ENCODE measurements around the gene AUTS2. TPM values are rescaled to one million over a fixed set of nuclear protein-coding genes. Genes with fewer than 3 reads are reported as not detected.
"Not testable (repeated sequence)": the region's sequence is repeated elsewhere in the genome, so short reads cannot be mapped to it uniquely, and the experiment has no call there.

The AUTS2 gene
- total RNA-seq, 1 experiment from 2014 or later = 4.6 TPM

GRCh38 chr7:70218006-70218405, 619.7 kb downstream of the AUTS2 start:
- no peak for DNase-seq (ENCODE audit: low read depth)

- DNase-seq (ENCODE audit: low read depth) = no peak
These were observed 620.8 kb downstream of the AUTS2 start for GRCh38 chr7:70219061-70219460.

- no peak for DNase-seq (ENCODE audit: low read depth)
These were observed 631.0 kb downstream of the AUTS2 start for GRCh38 chr7:70229242-70229641.

- no peak for DNase-seq (ENCODE audit: low read depth)
These were observed 632.5 kb downstream of the AUTS2 start for GRCh38 chr7:70230761-70231160.

- no peak for DNase-seq (ENCODE audit: low read depth)
These were observed 635.5 kb downstream of the AUTS2 start for GRCh38 chr7:70233776-70234175.

DNA sequence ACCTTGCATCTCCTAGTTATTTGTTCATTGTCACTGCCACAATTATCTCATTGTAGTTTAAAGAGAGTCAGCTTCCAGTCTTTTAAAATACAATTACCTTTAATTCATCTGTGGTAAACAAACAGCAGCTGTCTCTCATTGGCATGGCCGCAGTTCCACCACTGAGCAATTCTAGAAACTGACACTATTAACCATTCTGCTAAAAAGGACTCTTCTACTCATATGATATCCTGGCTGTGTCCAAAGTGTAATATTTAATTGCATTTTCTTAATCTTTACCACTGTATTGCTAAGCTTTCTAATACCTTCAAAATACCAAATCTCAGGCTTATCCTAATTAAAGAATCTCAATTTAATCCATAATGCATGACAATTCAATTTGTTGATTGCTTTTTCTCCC, 639.0 kb downstream of the AUTS2 start:
- no peak for DNase-seq (ENCODE audit: low read depth)

DNA sequence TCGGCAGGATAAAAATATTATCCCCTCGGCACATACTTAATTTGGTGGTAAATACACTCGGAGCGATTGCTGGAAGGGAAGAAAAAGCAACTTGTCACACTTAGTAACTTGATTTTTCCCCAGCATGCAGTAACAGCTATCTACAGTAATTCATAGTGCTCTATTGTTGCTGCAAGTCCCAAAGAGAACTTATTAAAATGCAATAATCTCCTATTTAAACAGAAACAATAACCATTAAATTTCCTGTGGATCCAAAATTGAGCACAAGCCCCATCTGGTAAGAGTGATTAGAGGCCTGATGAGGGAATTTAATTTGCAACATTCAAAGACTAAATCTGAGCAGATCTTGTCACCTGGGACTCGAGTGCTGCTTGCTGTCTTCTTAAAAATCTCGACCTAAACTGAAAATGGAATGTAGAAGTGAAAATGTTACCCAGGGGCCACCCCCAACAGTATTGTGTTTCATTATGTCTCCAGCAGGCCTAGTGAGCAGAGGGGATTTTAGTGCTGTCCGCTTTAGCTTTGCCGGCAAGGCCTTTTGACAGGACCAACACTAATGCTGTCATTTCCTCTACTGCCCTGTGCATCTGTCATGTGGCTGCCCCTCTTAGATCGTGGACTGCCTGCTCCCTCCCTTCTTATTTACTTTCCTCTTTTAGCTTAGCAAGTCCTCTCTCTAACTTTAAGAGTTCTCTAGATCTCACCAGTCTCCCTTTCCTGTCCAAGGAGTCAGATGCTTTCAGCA, 639.7 kb downstream of the AUTS2 start:
- no peak for DNase-seq (ENCODE audit: low read depth)

DNA sequence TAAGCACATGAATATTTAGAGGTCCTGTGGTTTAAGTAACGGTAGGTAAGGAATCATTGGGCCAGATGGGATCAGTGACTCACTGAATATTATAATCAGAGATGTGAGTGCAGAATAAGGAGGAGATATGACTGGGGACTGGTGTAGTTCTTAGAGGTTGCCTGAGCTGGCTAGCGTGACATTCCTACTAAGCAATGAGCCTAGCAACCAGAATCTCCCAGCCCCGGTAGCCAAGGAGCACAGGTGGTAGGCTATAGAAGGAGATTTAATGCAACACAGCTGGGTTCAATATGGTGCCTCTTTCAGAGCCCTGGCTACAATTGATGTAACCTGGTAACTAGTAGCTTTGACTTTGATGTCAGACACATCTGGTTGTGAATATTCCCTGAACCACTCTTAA, 641.6 kb downstream of the AUTS2 start:
- DNase-seq (ENCODE audit: low read depth) = no peak

DNA sequence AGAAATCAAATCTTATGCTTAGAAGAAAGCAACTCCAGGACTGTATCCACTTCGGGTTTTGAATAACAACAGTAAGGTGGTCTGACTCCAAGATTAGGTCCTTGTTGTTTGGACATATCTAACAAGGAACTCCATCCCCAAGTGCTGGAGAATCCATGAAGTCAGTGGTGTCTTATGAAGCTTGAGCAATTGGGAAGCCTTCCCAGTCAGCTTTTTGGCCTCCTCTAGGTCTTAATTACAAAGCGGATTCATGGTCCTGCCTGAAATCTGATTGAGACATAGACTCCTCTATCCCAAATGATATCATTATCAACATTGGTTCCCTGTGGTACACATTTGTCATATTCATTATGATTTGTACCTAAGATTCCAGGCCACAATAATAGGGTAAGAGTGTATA, 642.6 kb downstream of the AUTS2 start:
- no peak for DNase-seq (ENCODE audit: low read depth)

DNA sequence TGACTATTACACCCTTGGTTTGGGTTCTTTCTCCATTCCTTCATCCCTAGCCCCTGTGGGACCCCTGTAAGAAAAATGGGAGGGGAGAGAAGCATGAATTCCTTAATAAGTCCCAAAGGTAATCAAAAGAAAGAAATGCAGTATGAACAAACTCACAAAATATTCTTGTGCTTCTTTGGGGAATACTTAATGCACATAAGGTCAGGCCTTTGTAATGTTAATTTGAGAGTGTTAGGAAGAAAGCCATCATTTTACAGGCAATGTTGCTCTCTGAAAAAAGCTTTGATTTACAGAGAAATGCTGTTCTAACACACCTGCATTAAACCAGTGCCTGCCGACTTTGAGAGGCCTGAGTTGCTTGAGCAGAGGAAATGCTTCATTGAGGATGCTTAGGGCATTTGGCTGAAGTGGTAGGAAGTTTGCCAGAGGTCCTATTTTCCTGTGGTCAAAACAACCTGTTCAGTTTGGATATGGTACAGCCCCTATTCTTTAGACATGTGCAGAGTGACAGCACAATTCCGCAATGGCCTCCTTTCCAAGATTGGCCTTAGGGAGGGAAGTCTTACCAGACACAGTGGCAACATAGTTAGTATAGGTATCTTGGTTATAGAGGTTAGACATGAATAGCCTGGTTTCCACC, 643.4 kb downstream of the AUTS2 start:
- no peak for DNase-seq (ENCODE audit: low read depth)

GRCh38 chr7:70242826-70243225, 644.6 kb downstream of the AUTS2 start:
- no peak for DNase-seq (ENCODE audit: low read depth)

DNA sequence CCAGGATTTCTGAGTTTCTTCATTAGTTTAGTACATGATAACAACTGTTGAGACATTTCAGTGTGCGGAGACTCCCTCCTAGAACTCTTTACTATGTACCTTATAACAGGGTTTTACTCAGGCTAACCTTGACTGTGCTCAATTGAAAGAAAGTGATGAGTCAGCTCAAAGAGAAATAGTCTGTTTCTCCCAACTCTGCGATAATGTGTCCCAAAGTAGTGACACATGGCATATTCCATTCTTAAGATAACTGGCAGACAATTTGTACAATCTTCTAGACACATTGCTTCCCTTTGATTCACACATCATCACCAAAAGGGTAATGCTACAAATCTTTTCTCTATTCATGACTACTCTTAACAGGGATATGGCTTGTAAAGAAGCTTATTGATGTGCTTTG, 645.2 kb downstream of the AUTS2 start:
- DNase-seq (ENCODE audit: low read depth) = no peak

DNA sequence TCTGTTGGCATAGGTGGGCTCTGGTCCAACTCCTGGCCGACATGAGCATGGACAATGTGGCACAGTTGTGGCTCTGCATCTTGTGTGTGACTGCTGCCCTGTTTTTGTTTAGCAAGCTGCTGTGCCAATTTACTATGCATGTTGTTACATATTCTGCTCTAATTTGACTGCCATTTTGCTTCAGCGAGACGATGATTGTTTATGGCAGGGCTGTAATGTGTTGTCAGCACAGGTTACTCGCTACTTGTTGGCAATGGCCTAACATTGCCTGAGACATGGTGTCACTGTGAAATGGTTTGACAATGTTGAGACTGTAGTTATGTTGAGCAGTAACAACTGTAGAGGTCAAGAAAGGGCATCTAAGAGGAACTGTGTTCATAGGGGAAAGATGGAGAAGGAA, 659.6 kb downstream of the AUTS2 start:
- DNase-seq (ENCODE audit: low read depth) = no peak

DNA sequence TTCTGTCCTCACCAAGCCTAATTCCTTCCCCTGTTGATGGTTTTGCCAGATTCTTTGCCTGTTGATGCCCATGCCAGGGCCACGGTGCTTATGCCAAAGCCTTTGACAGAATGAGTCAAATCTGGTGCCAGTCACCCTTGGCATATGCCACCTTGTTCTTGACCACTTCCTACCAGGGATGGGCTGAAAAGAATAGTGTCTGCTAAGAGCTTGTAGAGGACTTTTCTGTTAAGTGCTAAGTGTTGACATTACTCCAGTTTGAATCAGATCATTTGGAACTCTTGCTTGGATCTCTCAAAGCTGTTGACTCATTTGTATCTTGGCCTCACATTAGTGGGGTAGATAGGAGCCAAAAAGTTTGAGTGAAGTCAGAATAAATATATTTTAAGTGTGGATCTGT, 661.2 kb downstream of the AUTS2 start:
- DNase-seq (ENCODE audit: low read depth) = no peak

DNA sequence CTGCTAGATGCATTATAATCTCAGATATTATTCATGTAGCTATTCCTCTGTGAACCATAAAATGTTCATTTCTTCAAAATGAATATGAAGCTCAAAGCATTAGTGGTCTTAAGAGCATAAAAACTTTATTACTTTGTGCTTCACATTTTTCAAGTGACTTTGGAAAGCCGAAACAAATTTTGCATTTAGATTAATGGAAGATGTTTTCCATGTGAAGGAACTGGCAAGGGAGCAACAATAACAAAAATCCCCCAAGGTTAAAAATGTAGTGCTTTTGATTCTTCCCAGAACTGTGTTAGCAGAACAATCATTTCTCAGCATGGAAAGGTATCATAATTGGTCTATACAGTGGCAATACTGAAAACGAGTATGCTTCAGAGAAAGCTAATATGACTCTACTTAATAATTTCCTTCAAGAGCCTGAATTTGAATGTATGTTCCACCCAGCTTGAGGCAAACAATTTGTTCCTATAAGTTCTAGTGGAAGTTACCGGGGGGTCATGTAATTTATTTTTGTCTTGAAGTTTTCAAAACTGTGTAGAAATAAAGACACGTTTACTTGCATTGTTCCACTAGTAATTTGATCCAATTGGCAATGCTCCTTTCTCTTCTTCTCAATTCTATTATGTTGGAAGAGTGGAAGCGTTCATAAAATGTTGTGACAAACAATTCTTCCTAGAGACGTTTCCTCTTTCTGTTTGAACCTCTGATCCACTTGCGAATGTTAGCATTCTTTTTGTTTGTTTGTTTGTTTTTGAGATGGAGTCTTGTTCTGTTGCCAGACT, 665.4 kb downstream of the AUTS2 start:
- no peak for DNase-seq (ENCODE audit: low read depth)

DNA sequence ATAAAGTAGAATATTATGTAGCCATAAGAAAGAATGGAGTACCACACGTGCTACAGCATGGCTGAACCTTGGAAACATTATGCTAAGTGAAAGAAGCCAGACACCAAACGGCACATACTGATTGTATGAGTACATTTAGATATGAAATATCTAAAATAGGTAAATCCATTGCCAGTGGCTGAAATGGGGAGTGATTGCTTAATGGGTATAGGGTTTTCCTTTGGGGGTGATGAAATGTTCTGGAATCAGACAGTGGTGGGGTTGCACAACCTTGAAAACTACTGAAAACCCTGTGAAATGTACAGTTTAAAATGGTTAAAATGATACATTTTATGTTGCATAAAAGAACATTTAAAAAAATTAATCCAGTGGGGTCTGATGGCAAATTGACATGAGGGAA, 667.9 kb downstream of the AUTS2 start:
- no peak for DNase-seq (ENCODE audit: low read depth)

GRCh38 chr7:70267381-70268120, 669.3 kb downstream of the AUTS2 start:
- no peak for DNase-seq (ENCODE audit: low read depth)

DNA sequence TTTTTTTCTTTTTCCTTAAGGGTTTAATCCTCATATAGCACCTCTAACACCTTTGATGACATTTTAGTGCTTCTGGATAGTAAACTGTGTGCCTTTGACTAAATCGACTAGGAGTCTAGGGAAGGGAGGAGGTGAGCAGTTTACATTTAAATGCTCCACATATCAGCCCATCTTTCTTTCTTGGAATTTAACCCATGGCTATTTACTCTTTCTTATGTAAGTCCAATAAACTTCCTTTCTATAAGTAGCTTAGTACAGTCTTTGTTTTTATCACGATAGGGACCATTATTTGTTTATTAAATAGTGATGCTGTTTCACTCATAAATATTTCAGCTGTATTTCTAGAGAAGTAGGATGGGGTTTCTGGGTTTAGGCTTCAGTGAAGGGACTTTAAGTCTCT, 669.9 kb downstream of the AUTS2 start:
- DNase-seq (ENCODE audit: low read depth) = no peak

DNA sequence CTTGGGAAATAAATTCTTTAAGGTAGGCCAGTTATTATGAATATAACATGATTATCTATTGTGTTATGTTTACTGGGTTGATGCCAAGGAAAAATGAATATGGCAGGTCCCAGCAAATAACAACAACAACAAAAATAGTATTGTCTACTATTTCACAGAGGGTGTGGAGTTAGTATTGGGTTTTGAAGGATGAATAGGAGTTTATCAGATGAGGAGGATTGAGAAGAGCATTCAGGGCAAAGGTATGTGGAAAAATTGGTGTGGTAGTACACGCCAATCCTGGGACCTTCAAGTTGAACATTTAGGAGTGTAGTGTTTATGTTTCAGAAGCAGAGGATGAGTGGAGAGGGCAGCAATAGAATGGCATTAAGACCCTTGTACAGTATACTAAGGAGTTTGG, 671.9 kb downstream of the AUTS2 start:
- no peak for DNase-seq (ENCODE audit: low read depth)

DNA sequence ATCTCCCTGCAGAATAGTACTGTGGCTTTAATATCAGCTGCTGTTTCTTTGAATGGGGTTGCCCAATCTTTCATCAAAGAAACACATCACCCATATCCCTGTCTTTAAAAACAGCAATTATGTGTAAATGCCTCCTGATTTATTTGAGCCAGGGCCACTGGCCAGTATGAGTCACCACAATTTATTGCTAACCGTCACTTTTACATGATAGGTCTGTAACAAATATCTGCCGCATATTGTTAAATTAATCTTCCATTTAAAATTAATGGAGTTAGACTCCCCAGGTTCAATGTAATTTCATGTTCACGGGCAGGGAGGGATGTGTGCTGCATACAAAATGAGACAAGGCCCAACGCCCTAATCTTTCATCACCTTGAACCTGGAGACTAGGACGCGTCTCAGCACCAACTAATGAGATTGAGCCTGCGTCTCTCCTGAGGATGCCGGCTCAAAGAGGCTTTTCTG, 673.4 kb downstream of the AUTS2 start:
- no peak for DNase-seq (ENCODE audit: low read depth)

GRCh38 chr7:70275570-70275969, 677.3 kb downstream of the AUTS2 start:
- DNase-seq (ENCODE audit: low read depth) = not testable (repeated sequence)

- DNase-seq (ENCODE audit: low read depth) = no peak
These were observed 686.9 kb downstream of the AUTS2 start for GRCh38 chr7:70285187-70285586.

Data from HT1080 (cell line).